Gastrocnemius medialis (tissue), 4 donors: Measurements from ENCODE around the gene C2CD4C.

Experiments used
- CTCF ChIP-seq, 5 experiments: fragments of 450-650 bp in 3 of 5; fragments of 200-600 bp in 2 of 5; sonication (generic) in 2 of 5; IDR thresholded peaks in 4 of 5; conservative IDR thresholded peaks in 1 of 5; 1 replicate in 4 of 5; 2 replicates in 1 of 5; pipeline ENCODE4 v1.5.1; 2016 to 2019; ENCODE audit warnings: antibody characterized with exemption in 5 of 5, mild to moderate bottlenecking in 3 of 5, moderate library complexity in 3 of 5
- POLR2A ChIP-seq, 2 donors: fragments of 450-650 bp; IDR thresholded peaks; one replicate each; pipeline ENCODE4 v1.6.1; 2017; ENCODE audit warnings: antibody characterized with exemption in 2 of 2, mild to moderate bottlenecking in 2 of 2, moderate library complexity in 2 of 2

- TF ChIP-seq CTCF (IDR thresholded peaks at IDR 0.05 in 4 of 5, conservative IDR thresholded peaks at IDR 0.05 in 1 of 5) = no peak
- no peak for TF ChIP-seq POLR2A (IDR thresholded peaks at IDR 0.05)
Measured at GRCh38 chr19:415292-415691, 6.3 kb upstream of the C2CD4C start.
